ENCODE data around the gene SMAD9.

GRCh38 chr13:36919833-36920615, at the start of gene SMAD9:
- TF ChIP-seq POLR2A (IDR thresholded peaks at IDR 0.05; ENCODE audit: insufficient read depth in 1 of 2, low read depth in 2 of 2, low read length in 2 of 2) (0 out of 4 replicates have a peak, but pooled peaks of 1 of the 2 experiments have one; percentile 19), SUZ12 (IDR thresholded peaks at IDR 0.05; ENCODE audit: low read depth, low read length) (no peak), CREM (IDR thresholded peaks at IDR 0.05) (no peak), CREM (CRISPR knock-in tag; IDR thresholded peaks at IDR 0.05) (no peak), RFX5 (IDR thresholded peaks at IDR 0.05; ENCODE audit: low read depth, low read length) (no peak)

Measured in HepG2 (cell line).